CD4-positive, CD25-positive, alpha-beta regulatory T cell (primary cell): ENCODE data around the gene RNF149. TPM values are rescaled to one million over a fixed set of nuclear protein-coding genes. Genes with fewer than 3 reads are reported as not detected.
"Not testable (repeated sequence)": the region's sequence is repeated elsewhere in the genome, so short reads cannot be mapped to it uniquely, and the experiment has no call there.

Source experiments
- ATAC-seq, 2 donors: fragments of 150-1000 bp; cut with Tn5 transposase; one replicate each; pipeline ENCODE4 v1.10.0; 2021; ENCODE audit warnings: low read depth in 2 of 2, moderate number of reproducible peaks in 2 of 2, moderate library complexity in 1 of 2
- DNase-seq, 3 donors: peaks; one replicate each; pipeline versions ENCODE4 v3.0.0 to v3.0.0-alpha.2; 2012 to 2022; ENCODE audit warnings: mixed read lengths in 1 of 3
- H3K27ac ChIP-seq: one replicate; pipeline ENCODE4 v1.7.0; 2013; ENCODE audit warnings: mild to moderate bottlenecking, low read length; ENCODE audit not compliant: insufficient read depth, poor library complexity, severe bottlenecking
- H3K27me3 ChIP-seq: one replicate; pipeline ENCODE4 v1.7.0; 2013; ENCODE audit warnings: low read length; ENCODE audit not compliant: control insufficient read depth, insufficient read depth
- H3K36me3 ChIP-seq: one replicate; pipeline ENCODE4 v1.7.0; 2013; ENCODE audit warnings: mild to moderate bottlenecking, low read length, moderate library complexity; ENCODE audit not compliant: control insufficient read depth, insufficient read depth
- H3K4me1 ChIP-seq: 2 replicates; pipeline ENCODE4 v1.7.0; 2013; ENCODE audit warnings: mild to moderate bottlenecking, low read length; ENCODE audit not compliant: insufficient read depth, control insufficient read depth, poor library complexity, severe bottlenecking
- H3K4me3 ChIP-seq: one replicate; pipeline ENCODE4 v1.7.0; 2013; ENCODE audit warnings: low read depth, mild to moderate bottlenecking, low read length, moderate library complexity
- H3K9me3 ChIP-seq, 2 experiments: 1 replicate in 1 of 2; 2 replicates in 1 of 2; pipeline ENCODE4 v1.7.0; 2013; ENCODE audit warnings: low read length in 2 of 2, mild to moderate bottlenecking in 1 of 2, moderate library complexity in 1 of 2; ENCODE audit not compliant: control insufficient read depth in 2 of 2
- H3K27ac Mint-ChIP-seq, 3 donors: one replicate each; pipeline ENCODE4 v1.8.0; 2020 to 2022; ENCODE audit warnings: mild to moderate bottlenecking in 3 of 3, mixed read lengths in 3 of 3, moderate library complexity in 2 of 3
- H3K27me3 Mint-ChIP-seq: one replicate; pipeline ENCODE4 v1.8.0; 2022; ENCODE audit warnings: mild to moderate bottlenecking, mixed read lengths
- H3K36me3 Mint-ChIP-seq: one replicate; pipeline ENCODE4 v1.8.0; 2020; ENCODE audit warnings: mixed read lengths
- H3K4me1 Mint-ChIP-seq, 4 donors: one replicate each; pipeline ENCODE4 v1.8.0; 2020 to 2022; ENCODE audit warnings: mixed read lengths in 4 of 4, mild to moderate bottlenecking in 1 of 4
- H3K4me3 Mint-ChIP-seq, 4 donors: one replicate each; pipeline ENCODE4 v1.8.0; 2020 to 2022; ENCODE audit warnings: mild to moderate bottlenecking in 4 of 4, mixed read lengths in 4 of 4, moderate library complexity in 3 of 4
- H3K9me3 Mint-ChIP-seq, 7 donors: one replicate each; pipeline ENCODE4 v1.8.0; 2020 to 2022; ENCODE audit warnings: mixed read lengths in 7 of 7, mild to moderate bottlenecking in 3 of 7, moderate library complexity in 2 of 7
- polyA plus RNA-seq, 4 donors: library from polyadenylated mRNA; unstranded; fragments of 300-500 nt; fragmentation: Illumina TruSeq; gene quantifications; one replicate each; pipeline ENCODE4 v1.2.3, GENCODE V29; 2021
- total RNA-seq: library from RNA; stranded (reverse); gene quantifications from one replicate; pipeline ENCODE4 v1.2.3, GENCODE V29; 2022

The RNF149 gene, protein sequence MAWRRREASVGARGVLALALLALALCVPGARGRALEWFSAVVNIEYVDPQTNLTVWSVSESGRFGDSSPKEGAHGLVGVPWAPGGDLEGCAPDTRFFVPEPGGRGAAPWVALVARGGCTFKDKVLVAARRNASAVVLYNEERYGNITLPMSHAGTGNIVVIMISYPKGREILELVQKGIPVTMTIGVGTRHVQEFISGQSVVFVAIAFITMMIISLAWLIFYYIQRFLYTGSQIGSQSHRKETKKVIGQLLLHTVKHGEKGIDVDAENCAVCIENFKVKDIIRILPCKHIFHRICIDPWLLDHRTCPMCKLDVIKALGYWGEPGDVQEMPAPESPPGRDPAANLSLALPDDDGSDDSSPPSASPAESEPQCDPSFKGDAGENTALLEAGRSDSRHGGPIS
- total RNA-seq (221 TPM), polyA plus RNA-seq (10 to 100 TPM; 84.4 to 97.3 (median 90.9) TPM)

DNA sequence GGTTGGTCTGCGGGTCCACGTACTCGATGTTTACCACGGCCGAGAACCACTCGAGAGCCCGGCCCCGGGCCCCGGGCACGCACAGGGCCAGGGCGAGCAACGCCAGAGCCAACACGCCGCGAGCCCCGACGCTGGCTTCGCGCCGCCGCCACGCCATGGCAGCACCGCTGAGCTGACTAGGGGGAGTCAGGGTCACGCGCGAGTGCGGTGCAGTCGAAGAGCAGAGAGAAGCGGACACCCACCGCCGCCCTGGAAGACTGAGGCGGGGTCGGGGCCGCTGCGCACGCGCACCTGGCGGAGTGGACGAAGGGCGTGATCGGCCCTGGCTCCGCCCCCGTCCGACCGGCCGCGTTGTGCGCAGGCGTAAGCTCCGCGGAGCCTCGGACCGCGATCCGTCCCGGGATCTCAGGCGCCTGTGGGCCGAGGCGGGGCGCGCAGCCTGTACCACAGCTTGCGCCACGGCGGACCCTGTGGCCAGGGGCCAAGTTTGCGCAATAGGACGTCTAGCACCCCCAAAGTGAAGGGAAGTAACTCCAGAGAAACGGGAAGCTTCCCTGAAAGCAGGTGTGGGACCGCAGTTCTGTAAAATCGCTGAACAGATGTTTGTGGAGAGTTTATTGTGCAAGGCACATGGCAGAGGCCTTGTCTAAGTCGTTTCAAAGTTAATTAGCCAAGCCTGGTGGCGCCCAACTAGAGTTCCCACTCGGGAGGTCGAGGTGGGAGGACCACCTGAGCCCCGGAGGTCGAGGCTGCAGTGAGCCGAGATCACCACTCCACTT lies at the start of gene RNF149:
Gene RNF149 (minus strand): TSS at position 270 of the 779 bp plus-strand sequence. CDS start 113 bp downstream, at position 157.
- peaks cover 0 to 2% (median 0%) of the 10 kb centered on the region in 7 donors for H3K9me3 Mint-ChIP-seq
- peak within 1 kb of the TSS; percentile 96 for H3K27ac ChIP-seq
- no peaks in the 10 kb centered on the region for H3K36me3 ChIP-seq
- H3K27ac Mint-ChIP-seq, result peak within 1 kb of the TSS; percentile 97 to 99 (median 98)
- ATAC-seq, result peak; percentile 66 to 70
- no peaks in the 10 kb centered on the region for H3K9me3 ChIP-seq
- H3K4me3 Mint-ChIP-seq, result peak within 1 kb of the TSS; percentile 95 to 100 (median 96)
- DNase-seq, result peak; percentile 90
- peaks cover 61% of the 10 kb centered on the region for H3K4me1 ChIP-seq
- H3K4me1 Mint-ChIP-seq, result peaks cover 24 to 71% (median 57%) of the 10 kb centered on the region in 4 donors
- H3K27me3 Mint-ChIP-seq, result peaks cover 5% of the 10 kb centered on the region
- H3K27me3 ChIP-seq, result no peaks in the 10 kb centered on the region
- H3K4me3 ChIP-seq, result peak within 1 kb of the TSS; percentile 92
- H3K36me3 Mint-ChIP-seq, result peaks cover 16% of the 10 kb centered on the region

DNA sequence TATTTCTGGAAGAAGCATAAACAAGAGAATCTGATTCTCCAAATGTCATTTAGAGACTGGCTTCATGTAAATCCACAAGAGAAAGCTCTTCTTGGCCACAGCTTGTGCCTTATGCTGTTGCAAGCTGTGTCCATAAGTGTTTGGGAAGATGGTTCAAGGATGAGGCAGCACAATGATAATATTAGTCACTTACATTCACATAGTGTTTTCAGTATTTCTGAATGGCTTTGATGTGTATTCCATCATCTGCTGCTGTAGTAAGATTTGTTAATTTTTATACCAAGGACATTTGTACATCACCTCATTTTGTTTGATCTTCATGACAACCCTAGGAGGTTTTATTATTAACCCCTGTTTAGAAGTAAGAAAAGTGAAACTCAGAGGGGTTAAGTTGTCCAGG lies 48.9 kb upstream of the RNF149 start:
- no peak overlapping the region for H3K4me3 ChIP-seq
- no peaks in the 10 kb centered on the region for H3K27me3 ChIP-seq
- Mint-ChIP-seq H3K36me3 (no peaks in the 10 kb centered on the region), H3K4me3 (peak overlapping the region in 1 of 4 donors; percentile 14), H3K9me3 (peaks cover 0 to 1% (median 0%) of the 10 kb centered on the region in 7 donors), H3K4me1 (peaks cover 21 to 63% (median 35%) of the 10 kb centered on the region in 4 donors), H3K27ac (peak overlapping the region in 1 of 3 donors; percentile 59), H3K27me3 (no peaks in the 10 kb centered on the region)
- DNase-seq, result no peak
- H3K4me1 ChIP-seq, result peaks cover 32% of the 10 kb centered on the region
- H3K27ac ChIP-seq, result no peak overlapping the region
- no peaks in the 10 kb centered on the region for H3K36me3 ChIP-seq
- ATAC-seq, result no peak
- H3K9me3 ChIP-seq, result no peaks in the 10 kb centered on the region

DNA sequence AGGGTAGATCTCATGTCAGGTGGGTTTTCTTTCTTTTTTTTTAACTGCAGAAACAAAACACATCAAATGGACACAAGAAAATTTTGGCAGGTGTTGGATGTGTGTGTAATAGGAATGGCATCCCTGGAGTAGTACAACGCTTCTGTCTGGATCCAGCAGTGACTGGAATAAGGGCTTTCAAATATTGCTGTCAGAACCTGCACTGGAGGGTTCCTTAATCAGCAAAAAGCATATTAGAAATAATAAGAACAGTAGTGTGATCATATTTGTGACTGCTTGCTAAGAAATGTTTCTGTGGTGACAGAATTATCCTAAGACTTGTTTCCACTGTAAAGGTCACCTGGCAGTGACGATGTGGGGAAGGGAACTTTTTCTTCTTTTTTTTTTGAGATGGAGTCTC lies 48.0 kb upstream of the RNF149 start:
- ATAC-seq (no peak), DNase-seq (no peak)
- H3K9me3 ChIP-seq, result no peaks in the 10 kb centered on the region
- H3K27ac Mint-ChIP-seq, result no peak overlapping the region
- peaks cover 0 to 1% (median 0%) of the 10 kb centered on the region in 7 donors for H3K9me3 Mint-ChIP-seq
- no peaks in the 10 kb centered on the region for H3K27me3 Mint-ChIP-seq
- H3K4me3 ChIP-seq, result no peak overlapping the region
- H3K27me3 ChIP-seq, result no peaks in the 10 kb centered on the region
- H3K4me3 Mint-ChIP-seq, result peak overlapping the region in 1 of 4 donors; percentile 45
- peaks cover 13 to 54% (median 27%) of the 10 kb centered on the region in 4 donors for H3K4me1 Mint-ChIP-seq
- no peaks in the 10 kb centered on the region for H3K36me3 Mint-ChIP-seq
- no peak overlapping the region for H3K27ac ChIP-seq
- H3K36me3 ChIP-seq, result no peaks in the 10 kb centered on the region
- H3K4me1 ChIP-seq, result peaks cover 23% of the 10 kb centered on the region

DNA sequence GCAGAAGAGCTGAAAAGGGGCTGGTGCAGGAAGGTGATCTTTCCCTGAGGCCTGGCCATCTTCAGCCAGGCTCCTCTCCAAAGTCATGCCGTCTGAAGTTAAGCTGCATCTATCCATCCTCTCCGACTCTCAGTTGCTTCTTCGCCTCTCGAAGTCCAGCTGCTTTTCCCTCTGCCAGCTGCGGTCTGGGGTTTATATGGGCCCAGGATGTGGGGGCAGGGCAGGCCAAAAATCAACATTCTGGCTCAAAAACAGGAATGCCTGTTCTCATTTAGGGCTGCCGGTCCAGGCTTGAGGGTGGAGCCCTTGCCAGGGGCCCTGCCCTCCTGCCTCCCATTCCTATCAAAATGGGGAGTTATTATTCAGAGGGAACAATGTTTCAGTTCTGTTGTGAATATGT lies 47.6 kb upstream of the RNF149 start:
- H3K27ac Mint-ChIP-seq, result no peak overlapping the region
- DNase-seq, result no peak
- no peak overlapping the region for H3K4me3 ChIP-seq
- H3K27ac ChIP-seq, result no peak overlapping the region
- H3K4me1 ChIP-seq, result peaks cover 21% of the 10 kb centered on the region
- H3K36me3 ChIP-seq, result no peaks in the 10 kb centered on the region
- H3K4me3 Mint-ChIP-seq, result no peak overlapping the region
- H3K27me3 ChIP-seq, result no peaks in the 10 kb centered on the region
- peaks cover 0 to 1% (median 0%) of the 10 kb centered on the region in 7 donors for H3K9me3 Mint-ChIP-seq
- no peak for ATAC-seq
- peaks cover 10 to 54% (median 27%) of the 10 kb centered on the region in 4 donors for H3K4me1 Mint-ChIP-seq
- no peaks in the 10 kb centered on the region for H3K27me3 Mint-ChIP-seq
- no peaks in the 10 kb centered on the region for H3K36me3 Mint-ChIP-seq
- no peaks in the 10 kb centered on the region for H3K9me3 ChIP-seq

DNA sequence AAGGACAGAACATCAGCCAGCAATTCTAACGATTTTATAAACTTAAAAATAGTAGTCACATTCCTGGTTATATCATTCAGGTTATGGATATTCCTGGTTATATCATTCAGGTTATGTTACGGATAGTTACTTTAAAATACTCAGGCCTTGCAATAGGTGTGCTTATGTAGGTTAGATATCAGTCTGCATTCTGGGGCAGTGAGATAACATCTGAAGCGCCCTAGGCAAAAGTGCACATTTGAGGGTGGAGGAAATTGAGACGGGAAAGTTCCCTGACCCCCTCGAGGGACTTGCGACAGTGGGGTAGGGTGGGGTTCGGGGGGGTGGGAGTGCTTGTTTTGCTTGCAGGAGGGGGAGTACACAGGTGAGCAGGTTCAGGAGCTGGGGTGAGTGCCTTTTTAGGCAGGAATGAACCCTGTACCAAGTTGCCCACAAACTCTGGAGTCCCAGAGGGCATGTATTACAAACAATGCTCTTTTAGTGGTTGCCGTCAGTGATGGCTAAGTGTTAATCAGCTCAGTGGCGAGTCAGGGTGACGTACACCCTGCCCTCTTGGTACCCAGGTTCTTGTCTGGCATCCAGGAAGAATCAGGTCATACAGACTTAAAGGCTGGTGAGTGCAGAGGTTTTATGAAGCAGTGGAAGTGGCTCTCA lies 47.0 kb upstream of the RNF149 start:
- Histone ChIP-seq H3K27me3 (no peaks in the 10 kb centered on the region), H3K4me3 (no peak overlapping the region), H3K36me3 (no peaks in the 10 kb centered on the region), H3K4me1 (peaks cover 21% of the 10 kb centered on the region), H3K9me3 (no peaks in the 10 kb centered on the region), H3K27ac (no peak overlapping the region)
- Mint-ChIP-seq H3K4me1 (peaks cover 11 to 54% (median 27%) of the 10 kb centered on the region in 4 donors), H3K36me3 (no peaks in the 10 kb centered on the region), H3K9me3 (peaks cover 0 to 1% (median 0%) of the 10 kb centered on the region in 7 donors), H3K27ac (no peak overlapping the region), H3K4me3 (no peak overlapping the region), H3K27me3 (no peaks in the 10 kb centered on the region)
- no peak for DNase-seq
- no peak for ATAC-seq

DNA sequence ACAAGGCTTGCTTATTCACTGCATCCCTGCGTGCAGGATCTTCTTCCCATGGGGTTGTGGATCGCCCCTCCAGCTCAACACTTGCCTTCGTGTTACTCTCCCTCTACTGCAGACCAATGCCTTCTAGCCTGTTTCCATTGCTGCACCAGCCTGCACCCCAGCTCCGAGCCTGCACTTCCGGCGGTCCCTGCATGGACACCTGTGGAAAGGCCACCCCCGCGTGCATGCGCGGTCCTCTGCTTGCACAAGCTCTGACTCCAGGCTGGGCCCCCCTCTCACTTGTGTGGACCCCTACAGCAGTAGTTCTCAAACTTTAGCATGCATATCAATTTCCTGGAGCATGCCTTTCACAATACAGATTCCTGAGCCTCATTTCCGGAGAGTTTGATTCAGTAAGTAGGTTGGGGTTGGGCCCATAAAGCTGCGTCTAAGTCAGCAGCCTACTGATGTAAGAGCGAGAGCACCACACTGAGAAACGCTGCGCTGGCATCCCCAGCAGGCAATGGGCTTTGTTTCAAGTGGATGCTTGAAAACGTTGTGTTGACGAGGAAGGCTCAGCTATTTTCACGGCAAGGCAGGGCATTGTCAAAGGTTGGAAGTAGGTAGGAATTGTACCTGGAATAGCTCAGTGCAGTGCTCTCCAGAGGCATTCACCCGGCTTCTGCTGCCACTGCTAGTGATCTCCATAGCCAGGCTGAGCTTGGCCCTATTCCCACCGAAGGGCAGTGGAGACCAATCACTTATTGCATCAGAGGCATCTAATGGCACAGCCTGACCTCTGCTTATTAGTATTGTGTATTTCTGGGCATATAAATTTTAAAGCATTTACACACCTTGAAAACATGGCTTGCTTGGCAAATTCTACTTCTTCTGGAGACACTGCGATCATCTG lies 46.2 kb upstream of the RNF149 start:
- Mint-ChIP-seq H3K36me3 (no peaks in the 10 kb centered on the region), H3K9me3 (no peaks in the 10 kb centered on the region), H3K27ac (peak overlapping the region in 1 of 3 donors; percentile 31), H3K4me1 (peaks cover 6 to 54% (median 29%) of the 10 kb centered on the region in 4 donors), H3K27me3 (no peaks in the 10 kb centered on the region), H3K4me3 (no peak overlapping the region)
- no peak for ATAC-seq
- H3K9me3 ChIP-seq, result no peaks in the 10 kb centered on the region
- no peaks in the 10 kb centered on the region for H3K36me3 ChIP-seq
- H3K27me3 ChIP-seq, result no peaks in the 10 kb centered on the region
- DNase-seq, result no peak
- no peak overlapping the region for H3K27ac ChIP-seq
- H3K4me3 ChIP-seq, result no peak overlapping the region
- H3K4me1 ChIP-seq, result peaks cover 22% of the 10 kb centered on the region

DNA sequence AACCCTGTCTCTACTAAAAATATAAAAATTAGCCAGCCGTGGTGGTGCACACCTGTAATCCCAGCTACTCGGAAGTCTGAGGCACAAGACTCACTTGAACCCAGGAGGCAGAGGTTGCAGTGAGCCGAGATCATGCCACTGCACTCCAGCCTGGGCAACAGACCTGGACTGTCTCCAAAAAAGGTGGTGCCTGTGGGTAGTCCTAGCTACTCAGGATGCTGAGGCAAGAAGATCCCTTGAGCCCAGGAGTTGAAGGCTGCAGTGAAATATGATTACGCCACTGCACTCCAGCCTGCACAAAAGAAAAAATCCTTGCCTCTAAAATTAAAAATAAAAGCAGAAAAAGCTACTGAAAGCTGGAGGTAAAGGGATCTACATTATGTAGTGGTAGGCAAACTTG lies 44.1 kb upstream of the RNF149 start:
- H3K27ac Mint-ChIP-seq, result peak overlapping the region in 1 of 3 donors; percentile 76
- H3K36me3 Mint-ChIP-seq, H3K27ac ChIP-seq, H3K9me3 ChIP-seq, H3K4me3 ChIP-seq, ATAC-seq, H3K27me3 ChIP-seq, DNase-seq, H3K4me3 Mint-ChIP-seq, H3K9me3 Mint-ChIP-seq, H3K27me3 Mint-ChIP-seq, H3K36me3 ChIP-seq: not testable (repeated sequence)
- peaks cover 16% of the 10 kb centered on the region for H3K4me1 ChIP-seq
- H3K4me1 Mint-ChIP-seq, result peaks cover 10 to 50% (median 26%) of the 10 kb centered on the region in 4 donors
